ENCODE measurements around the gene NUP58.

DNA sequence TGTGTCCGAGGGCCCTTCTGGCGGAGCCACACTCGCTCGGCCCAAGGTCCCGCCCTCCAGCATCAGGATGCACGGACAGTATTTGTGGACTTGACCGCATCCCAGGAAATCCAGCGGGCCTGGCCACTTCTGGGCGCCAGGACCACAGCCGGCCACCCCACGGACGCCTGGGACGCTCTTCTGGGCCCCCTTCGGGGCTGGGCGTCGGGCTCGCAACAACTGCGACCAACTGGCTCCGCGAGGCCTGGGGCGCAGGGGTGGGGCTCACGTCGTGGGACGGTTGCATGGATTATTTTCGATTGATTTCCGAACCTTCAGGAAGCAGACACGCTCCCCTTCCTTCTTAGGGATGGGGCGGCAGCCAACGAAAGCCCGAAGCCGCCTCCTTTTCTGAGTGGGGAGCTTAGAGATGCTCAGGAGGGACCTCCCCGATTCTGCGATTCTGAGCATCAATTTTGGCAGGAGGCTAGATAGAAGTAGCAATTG lies 521 bp upstream of the NUP58 start:
- TF ChIP-seq SRF (IDR thresholded peaks at IDR 0.05; ENCODE audit: low read depth) (no peak), SIN3A (IDR thresholded peaks at IDR 0.05; ENCODE audit: low read depth) (no peak), CBX3 (IDR thresholded peaks at IDR 0.05; ENCODE audit: low read depth) (no peak), EZH2 (IDR thresholded peaks at IDR 0.05) (no peak)
- TF ChIP-seq, protein P1, sequence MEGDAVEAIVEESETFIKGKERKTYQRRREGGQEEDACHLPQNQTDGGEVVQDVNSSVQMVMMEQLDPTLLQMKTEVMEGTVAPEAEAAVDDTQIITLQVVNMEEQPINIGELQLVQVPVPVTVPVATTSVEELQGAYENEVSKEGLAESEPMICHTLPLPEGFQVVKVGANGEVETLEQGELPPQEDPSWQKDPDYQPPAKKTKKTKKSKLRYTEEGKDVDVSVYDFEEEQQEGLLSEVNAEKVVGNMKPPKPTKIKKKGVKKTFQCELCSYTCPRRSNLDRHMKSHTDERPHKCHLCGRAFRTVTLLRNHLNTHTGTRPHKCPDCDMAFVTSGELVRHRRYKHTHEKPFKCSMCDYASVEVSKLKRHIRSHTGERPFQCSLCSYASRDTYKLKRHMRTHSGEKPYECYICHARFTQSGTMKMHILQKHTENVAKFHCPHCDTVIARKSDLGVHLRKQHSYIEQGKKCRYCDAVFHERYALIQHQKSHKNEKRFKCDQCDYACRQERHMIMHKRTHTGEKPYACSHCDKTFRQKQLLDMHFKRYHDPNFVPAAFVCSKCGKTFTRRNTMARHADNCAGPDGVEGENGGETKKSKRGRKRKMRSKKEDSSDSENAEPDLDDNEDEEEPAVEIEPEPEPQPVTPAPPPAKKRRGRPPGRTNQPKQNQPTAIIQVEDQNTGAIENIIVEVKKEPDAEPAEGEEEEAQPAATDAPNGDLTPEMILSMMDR (IDR thresholded peaks at IDR 0.05 in 2 of 3, conservative IDR thresholded peaks at IDR 0.05 in 1 of 3; ENCODE audit: borderline replicate concordance in 1 of 3, insufficient read depth in 1 of 3, low read depth in 2 of 3, low read length in 2 of 3), result no peak

Measured in HCT116 (cell line).